ENCODE data around the gene RACK1.
A peak's percentile ranks its signal among the peaks of the same experiment; 100 is the strongest.

Gene RACK1

GRCh38 chr5:181233801-181234454, 9.8 kb downstream of the RACK1 start:
- no peak for DNase-seq (ENCODE audit: low read depth)

- no peak for DNase-seq (ENCODE audit: low read depth)
These were observed 10.5 kb downstream of the RACK1 start for GRCh38 chr5:181233088-181233800.

- DNase-seq (ENCODE audit: low read depth) = no peak
These were observed 11.1 kb downstream of the RACK1 start for GRCh38 chr5:181232593-181232992.

- no peak for DNase-seq (ENCODE audit: low read depth)
These were observed 12.3 kb downstream of the RACK1 start for GRCh38 chr5:181231432-181231831.

- no peak for DNase-seq (ENCODE audit: low read depth)
These were observed 13.2 kb downstream of the RACK1 start for GRCh38 chr5:181230551-181230950.

- no peak for DNase-seq (ENCODE audit: low read depth)
These were observed 13.7 kb downstream of the RACK1 start for GRCh38 chr5:181229996-181230395.

GRCh38 chr5:181224390-181225229, 19.1 kb downstream of the RACK1 start:
- no peak for DNase-seq (ENCODE audit: low read depth)

- no peak for DNase-seq (ENCODE audit: low read depth)
These were observed 19.8 kb downstream of the RACK1 start for GRCh38 chr5:181223729-181224389.

- peak; percentile 88 for DNase-seq (ENCODE audit: low read depth)
These were observed 20.5 kb downstream of the RACK1 start, which contains the start of gene TRIM41 for GRCh38 chr5:181223058-181223728. Gene TRIM41, plus strand, starts transcription at chr5:181223281. Its CDS starts 719 bp downstream, at chr5:181224000.

- DNase-seq (ENCODE audit: low read depth) = no peak
These were observed 21.1 kb downstream of the RACK1 start for GRCh38 chr5:181222630-181223057.

- DNase-seq (ENCODE audit: low read depth) = peak; percentile 85
These were observed 21.7 kb downstream of the RACK1 start for GRCh38 chr5:181221792-181222629.

- DNase-seq (ENCODE audit: low read depth) = no peak
These were observed 22.5 kb downstream of the RACK1 start for GRCh38 chr5:181221105-181221791.

GRCh38 chr5:181220178-181220515, 23.6 kb downstream of the RACK1 start:
- DNase-seq (ENCODE audit: low read depth) = no peak

GRCh38 chr5:181219262-181220177, 24.2 kb downstream of the RACK1 start:
- DNase-seq (ENCODE audit: low read depth) = no peak

- DNase-seq (ENCODE audit: low read depth) = no peak
These were observed 24.9 kb downstream of the RACK1 start for GRCh38 chr5:181218795-181219124.

GRCh38 chr5:181217803-181218062, 26.0 kb downstream of the RACK1 start:
- DNase-seq (ENCODE audit: low read depth) = no peak

- no peak for DNase-seq (ENCODE audit: low read depth)
These were observed 26.4 kb downstream of the RACK1 start for GRCh38 chr5:181217111-181217802.

- no peak for DNase-seq (ENCODE audit: low read depth)
These were observed 27.4 kb downstream of the RACK1 start for GRCh38 chr5:181215997-181216989.

All from GM04503 (cell line).